ENCODE data around the gene SNX13. TPM values are rescaled to one million over a fixed set of nuclear protein-coding genes. Genes with fewer than 3 reads are reported as not detected.

SNX13 gene
- total RNA-seq, 4 donors from 2014 or later, result 71.1 to 94.9 (median 80.9) TPM

- no peak for TF ChIP-seq CTCF (IDR thresholded peaks at IDR 0.05; ENCODE audit: low read depth)
These were observed 168.3 kb downstream of the SNX13 start for GRCh38 chr7:17771901-17772408.

GRCh38 chr7:17770710-17771375, 169.5 kb downstream of the SNX13 start:
- no peak for TF ChIP-seq CTCF (IDR thresholded peaks at IDR 0.05; ENCODE audit: low read depth)

GRCh38 chr7:17769918-17770317, 170.4 kb downstream of the SNX13 start:
- TF ChIP-seq CTCF (IDR thresholded peaks at IDR 0.05; ENCODE audit: low read depth), result no peak

- TF ChIP-seq CTCF (IDR thresholded peaks at IDR 0.05; ENCODE audit: low read depth), result no peak
These were observed 182.3 kb downstream of the SNX13 start for GRCh38 chr7:17758008-17758407.

- TF ChIP-seq CTCF (IDR thresholded peaks at IDR 0.05; ENCODE audit: low read depth), result no peak
These were observed 194.2 kb downstream of the SNX13 start for GRCh38 chr7:17746020-17746530.

- no peak for TF ChIP-seq CTCF (IDR thresholded peaks at IDR 0.05; ENCODE audit: low read depth)
These were observed 194.7 kb downstream of the SNX13 start for GRCh38 chr7:17745610-17746009.

GRCh38 chr7:17743316-17743715, 197.0 kb downstream of the SNX13 start:
- no peak for TF ChIP-seq CTCF (IDR thresholded peaks at IDR 0.05; ENCODE audit: low read depth)
